ENCODE data around the gene ZBTB21.

- TF ChIP-seq POLR2AphosphoS5 (IDR thresholded peaks at IDR 0.05; ENCODE audit: low read depth, low read length) (no peak), CTCF (IDR thresholded peaks at IDR 0.05; ENCODE audit: control extremely low read depth in 1 of 3, insufficient read depth in 1 of 3, low read depth in 1 of 3, low read length in 3 of 3) (no peak), POU5F1 (IDR thresholded peaks at IDR 0.05; ENCODE audit: low read depth, low read length) (no peak), EP300 (IDR thresholded peaks at IDR 0.05; ENCODE audit: borderline replicate concordance in 1 of 2, low read depth in 2 of 2, low read length in 2 of 2) (no peak), RFX5 (IDR thresholded peaks at IDR 0.05; ENCODE audit: borderline replicate concordance, low read depth, low read length) (no peak), POLR2A (IDR thresholded peaks at IDR 0.05; ENCODE audit: control extremely low read depth in 1 of 2, low read depth in 2 of 2, low read length in 2 of 2) (no peak), JUN (IDR thresholded peaks at IDR 0.05; ENCODE audit: low read depth, low read length) (no peak), TEAD4 (IDR thresholded peaks at IDR 0.05; ENCODE audit: low read depth, low read length) (no peak), YY1 (IDR thresholded peaks at IDR 0.05; ENCODE audit: low read depth, low read length) (no peak), ATF3 (IDR thresholded peaks at IDR 0.05; ENCODE audit: insufficient read depth, low read depth, low read length) (no peak), TCF12 (IDR thresholded peaks at IDR 0.05; ENCODE audit: low read depth, low read length) (no peak), TBP (IDR thresholded peaks at IDR 0.05; ENCODE audit: low read depth, low read length) (no peak), MAX (IDR thresholded peaks at IDR 0.05) (no peak)
These were observed 9.3 kb downstream of the ZBTB21 start for GRCh38 chr21:42000908-42001307.
